ENCODE results near the gene NCAM2.

DNA sequence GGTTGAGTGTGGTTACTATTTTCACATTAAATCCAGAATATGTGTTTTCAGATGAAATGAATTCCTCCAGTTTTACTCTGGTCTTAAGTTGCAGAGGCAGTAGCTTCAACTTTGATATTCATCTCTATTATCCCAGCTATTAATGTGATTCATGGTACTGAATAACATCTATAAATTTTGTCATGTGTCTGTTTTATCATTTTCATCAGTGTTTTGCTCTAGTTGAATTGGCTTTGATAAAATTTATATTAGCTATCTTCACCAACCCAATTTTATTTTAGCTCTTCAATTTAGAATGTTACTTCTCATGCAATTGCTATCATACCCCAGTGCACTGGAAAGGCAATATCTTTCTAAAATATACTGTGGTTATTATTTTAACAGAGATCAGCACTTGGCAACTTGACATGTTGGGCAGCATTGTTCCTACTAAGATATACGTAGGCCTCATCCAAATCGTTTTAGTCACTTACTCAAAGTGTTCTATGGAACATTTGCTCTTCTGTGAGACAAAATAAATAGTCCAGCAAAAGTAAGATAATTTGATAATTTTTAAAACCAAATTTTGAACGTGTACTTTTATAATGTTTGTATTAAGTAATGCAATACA is 184.3 kb downstream of the NCAM2 start:
- TF ChIP-seq, protein P1, sequence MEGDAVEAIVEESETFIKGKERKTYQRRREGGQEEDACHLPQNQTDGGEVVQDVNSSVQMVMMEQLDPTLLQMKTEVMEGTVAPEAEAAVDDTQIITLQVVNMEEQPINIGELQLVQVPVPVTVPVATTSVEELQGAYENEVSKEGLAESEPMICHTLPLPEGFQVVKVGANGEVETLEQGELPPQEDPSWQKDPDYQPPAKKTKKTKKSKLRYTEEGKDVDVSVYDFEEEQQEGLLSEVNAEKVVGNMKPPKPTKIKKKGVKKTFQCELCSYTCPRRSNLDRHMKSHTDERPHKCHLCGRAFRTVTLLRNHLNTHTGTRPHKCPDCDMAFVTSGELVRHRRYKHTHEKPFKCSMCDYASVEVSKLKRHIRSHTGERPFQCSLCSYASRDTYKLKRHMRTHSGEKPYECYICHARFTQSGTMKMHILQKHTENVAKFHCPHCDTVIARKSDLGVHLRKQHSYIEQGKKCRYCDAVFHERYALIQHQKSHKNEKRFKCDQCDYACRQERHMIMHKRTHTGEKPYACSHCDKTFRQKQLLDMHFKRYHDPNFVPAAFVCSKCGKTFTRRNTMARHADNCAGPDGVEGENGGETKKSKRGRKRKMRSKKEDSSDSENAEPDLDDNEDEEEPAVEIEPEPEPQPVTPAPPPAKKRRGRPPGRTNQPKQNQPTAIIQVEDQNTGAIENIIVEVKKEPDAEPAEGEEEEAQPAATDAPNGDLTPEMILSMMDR (IDR thresholded peaks at IDR 0.05): no peak
- TF ChIP-seq EZH2 (IDR thresholded peaks at IDR 0.05): no peak
- TF ChIP-seq EZH2phosphoT487 (IDR thresholded peaks at IDR 0.05): no peak

Measured in neural progenitor cell (in vitro differentiated cells).